ENCODE measurements around the gene ERI3.

The ERI3 gene

GRCh38 chr1:44273560-44274350 lies 81.3 kb downstream of the ERI3 start:
- Histone ChIP-seq H3K9me2 (replicated peaks; ENCODE audit: low read depth, low read length) (no peaks in the 10 kb centered on the region), H3K9me3 (ENCODE audit: insufficient read depth, low read depth, low read length) (no peaks in the 10 kb centered on the region), H3K9ac (ENCODE audit: low read depth, low read length, poor library complexity, severe bottlenecking) (no peak overlapping the region), H3K4me2 (ENCODE audit: low read depth, low read length, poor library complexity, severe bottlenecking) (no peak overlapping the region), H3K79me2 (ENCODE audit: insufficient read depth, low read length) (no peaks in the 10 kb centered on the region), H4K20me1 (ENCODE audit: insufficient read depth, low read length, poor library complexity, severe bottlenecking) (no peaks in the 10 kb centered on the region), H3K27me3 (ENCODE audit: insufficient read depth, low read length, poor library complexity, severe bottlenecking) (no peaks in the 10 kb centered on the region), H3K4me3 (ENCODE audit: low read length, poor library complexity, severe bottlenecking) (no peak overlapping the region), H3F3A (ENCODE audit: low read depth) (no peaks in the 10 kb centered on the region), H3K4me1 (ENCODE audit: insufficient read depth, low read length, poor library complexity, severe bottlenecking) (no peaks in the 10 kb centered on the region), H3K36me3 (ENCODE audit: insufficient read depth, low read length) (no peaks in the 10 kb centered on the region), H2AFZ (ENCODE audit: low read length) (no peak overlapping the region)
- TF ChIP-seq CTCF (conservative IDR thresholded peaks at IDR 0.05; ENCODE audit: low read length) (no peak), EZH2phosphoT487 (IDR thresholded peaks at IDR 0.05; ENCODE audit: borderline replicate concordance) (no peak)

GRCh38 chr1:44272992-44273391 lies 82.1 kb downstream of the ERI3 start:
- H4K20me1 ChIP-seq (ENCODE audit: insufficient read depth, low read length, poor library complexity, severe bottlenecking) = no peaks in the 10 kb centered on the region
- H3K9me3 ChIP-seq (ENCODE audit: insufficient read depth, low read depth, low read length) = no peaks in the 10 kb centered on the region
- no peaks in the 10 kb centered on the region for H3K27me3 ChIP-seq (ENCODE audit: insufficient read depth, low read length, poor library complexity, severe bottlenecking)
- no peak overlapping the region for H3K4me2 ChIP-seq (ENCODE audit: low read depth, low read length, poor library complexity, severe bottlenecking)
- H3K4me3 ChIP-seq (ENCODE audit: low read length, poor library complexity, severe bottlenecking) = no peak overlapping the region
- H3K4me1 ChIP-seq (ENCODE audit: insufficient read depth, low read length, poor library complexity, severe bottlenecking) = no peaks in the 10 kb centered on the region
- no peak overlapping the region for H3K9ac ChIP-seq (ENCODE audit: low read depth, low read length, poor library complexity, severe bottlenecking)
- no peaks in the 10 kb centered on the region for H3K79me2 ChIP-seq (ENCODE audit: insufficient read depth, low read length)
- H3K9me2 ChIP-seq (replicated peaks; ENCODE audit: low read depth, low read length) = no peaks in the 10 kb centered on the region
- TF ChIP-seq CTCF (conservative IDR thresholded peaks at IDR 0.05; ENCODE audit: low read length) = no peak
- no peak for TF ChIP-seq EZH2phosphoT487 (IDR thresholded peaks at IDR 0.05; ENCODE audit: borderline replicate concordance)
- H3F3A ChIP-seq (ENCODE audit: low read depth) = no peaks in the 10 kb centered on the region
- no peak overlapping the region for H2AFZ ChIP-seq (ENCODE audit: low read length)
- H3K36me3 ChIP-seq (ENCODE audit: insufficient read depth, low read length) = no peaks in the 10 kb centered on the region

GRCh38 chr1:44271646-44272045 lies 83.4 kb downstream of the ERI3 start:
- Histone ChIP-seq H2AFZ (ENCODE audit: low read length) (no peak overlapping the region), H3K36me3 (ENCODE audit: insufficient read depth, low read length) (no peaks in the 10 kb centered on the region), H3K27me3 (ENCODE audit: insufficient read depth, low read length, poor library complexity, severe bottlenecking) (no peaks in the 10 kb centered on the region), H3K9me3 (ENCODE audit: insufficient read depth, low read depth, low read length) (no peaks in the 10 kb centered on the region), H3K4me2 (ENCODE audit: low read depth, low read length, poor library complexity, severe bottlenecking) (no peak overlapping the region), H3K4me1 (ENCODE audit: insufficient read depth, low read length, poor library complexity, severe bottlenecking) (no peaks in the 10 kb centered on the region), H3K79me2 (ENCODE audit: insufficient read depth, low read length) (no peaks in the 10 kb centered on the region), H3F3A (ENCODE audit: low read depth) (no peaks in the 10 kb centered on the region), H3K4me3 (ENCODE audit: low read length, poor library complexity, severe bottlenecking) (no peak overlapping the region), H4K20me1 (ENCODE audit: insufficient read depth, low read length, poor library complexity, severe bottlenecking) (no peaks in the 10 kb centered on the region), H3K9ac (ENCODE audit: low read depth, low read length, poor library complexity, severe bottlenecking) (no peak overlapping the region), H3K9me2 (replicated peaks; ENCODE audit: low read depth, low read length) (no peaks in the 10 kb centered on the region)
- TF ChIP-seq EZH2phosphoT487 (IDR thresholded peaks at IDR 0.05; ENCODE audit: borderline replicate concordance) (no peak), CTCF (conservative IDR thresholded peaks at IDR 0.05; ENCODE audit: low read length) (no peak)
